T-cell (primary cell): ENCODE results near the gene GUCA2A. TPM values are rescaled to one million over a fixed set of nuclear protein-coding genes. Genes with fewer than 3 reads are reported as not detected.
A peak's percentile ranks its signal among the peaks of the same experiment; 100 is the strongest.
"Not testable (repeated sequence)": the region's sequence is repeated elsewhere in the genome, so short reads cannot be mapped to it uniquely, and the experiment has no call there.

ENCODE experiments used
- ATAC-seq, 4 experiments: fragments of 200-7000 bp in 3 of 4; fragments of 150-1000 bp in 1 of 4; cut with Tn5 transposase; replicated peaks in 1 of 4; 1 replicate in 3 of 4; 2 replicates in 1 of 4; pipeline ENCODE4 v1.10.0; 2021; ENCODE audit warnings: moderate library complexity in 3 of 4, mild to moderate bottlenecking in 2 of 4, moderate number of reproducible peaks in 1 of 4
- CTCF ChIA-PET, 2 donors: fragments of 300-600 bp; sonication (Branson Sonifier 250); formaldehyde crosslinking; loops; one replicate each; lab custom pipeline; 2022; ENCODE audit warnings: antibody characterized with exemption in 2 of 2; lab: Charles Lee
- POLR2A ChIA-PET, 2 donors: fragments of 300-600 bp; sonication (Branson Sonifier 250); formaldehyde crosslinking; loops; one replicate each; lab custom pipeline; 2022; ENCODE audit warnings: antibody characterized with exemption in 2 of 2; lab: Charles Lee
- DNase-seq, 35 experiments: peaks; one replicate each; pipeline versions ENCODE4 v3.0.0 to v3.0.0-alpha.2; 2013 to 2023
- H3K27ac ChIP-seq: one replicate; pipeline ENCODE4 v1.5.1; 2013; ENCODE audit warnings: low read length
- H3K27me3 ChIP-seq, 2 experiments: replicated peaks in 1 of 2; 1 replicate in 1 of 2; 2 replicates in 1 of 2; pipeline versions ENCODE4 v1.6.1 to v1.7.0; 2013; ENCODE audit warnings: low read length in 1 of 2, mixed read lengths in 1 of 2; ENCODE audit not compliant: control insufficient read depth in 2 of 2, insufficient read depth in 2 of 2; ENCODE audit errors: extremely low read depth in 1 of 2
- H3K36me3 ChIP-seq, 2 donors: 1 replicate in 1 of 2; 2 replicates in 1 of 2; pipeline versions ENCODE4 v1.6.1 to v1.7.0; 2013; ENCODE audit warnings: low read length in 1 of 2; ENCODE audit not compliant: control insufficient read depth in 2 of 2, insufficient read depth in 1 of 2; ENCODE audit errors: extremely low read depth in 1 of 2
- H3K4me1 ChIP-seq, 2 experiments: 1 replicate in 1 of 2; 2 replicates in 1 of 2; pipeline versions ENCODE4 v1.6.1 to v1.7.0; 2013; ENCODE audit warnings: low read length in 2 of 2, mixed read lengths in 1 of 2; ENCODE audit not compliant: insufficient read depth in 2 of 2, control insufficient read depth in 1 of 2; ENCODE audit errors: extremely low read depth in 1 of 2
- H3K4me3 ChIP-seq, 2 donors: 1 replicate in 1 of 2; 2 replicates in 1 of 2; pipeline versions ENCODE4 v1.5.1 to v1.7.0; 2013; ENCODE audit warnings: mild to moderate bottlenecking in 2 of 2, low read length in 1 of 2, moderate library complexity in 1 of 2; ENCODE audit not compliant: control insufficient read depth in 1 of 2; ENCODE audit errors: extremely low read depth in 1 of 2
- H3K9me3 ChIP-seq: 2 replicates; pipeline ENCODE4 v1.7.0; 2013
- H3K27ac Mint-ChIP-seq, 2 donors: one replicate each; pipeline ENCODE4 v1.8.0; 2020 to 2021; ENCODE audit warnings: mild to moderate bottlenecking in 2 of 2, mixed read lengths in 2 of 2
- H3K27me3 Mint-ChIP-seq, 2 donors: one replicate each; pipeline ENCODE4 v1.8.0; 2021 to 2022; ENCODE audit warnings: mixed read lengths in 2 of 2
- H3K36me3 Mint-ChIP-seq: one replicate; pipeline ENCODE4 v1.8.0; 2021; ENCODE audit warnings: mixed read lengths
- H3K4me1 Mint-ChIP-seq, 3 donors: one replicate each; pipeline ENCODE4 v1.8.0; 2020 to 2022; ENCODE audit warnings: mixed read lengths in 3 of 3, mild to moderate bottlenecking in 1 of 3
- H3K4me3 Mint-ChIP-seq, 3 donors: one replicate each; pipeline ENCODE4 v1.8.0; 2020 to 2022; ENCODE audit warnings: mild to moderate bottlenecking in 3 of 3, mixed read lengths in 3 of 3, moderate library complexity in 3 of 3
- H3K9me3 Mint-ChIP-seq, 3 donors: one replicate each; pipeline ENCODE4 v1.8.0; 2020 to 2022; ENCODE audit warnings: mixed read lengths in 3 of 3
- WGBS: methylation state at CpG from one replicate; pipeline ENCODE4 v1.1.5; 2013; ENCODE audit warnings: missing lambda C conversion rate; ENCODE audit not compliant: insufficient coverage; 5-methylcytosine and 5-hydroxymethylcytosine counted together
- total RNA-seq, 35 experiments: library from RNA in 6 of 35; stranded (reverse) in 6 of 35; fragments of 120-200 nt in 1 of 35; gene quantifications; one replicate each; pipeline versions ENCODE4 v1.2.1 to v1.2.4 and lab custom pipeline; 2013 to 2026

Gene GUCA2A
- total RNA-seq (not detected), total RNA-seq (lab: John Stamatoyannopoulos, UW) (0 to 0.07 (median 0) reads per million in 29 experiments)
- total RNA-seq (2013), result not detected

- WGBS, result 90% methylated on average over 17 of the region's 24 CpGs
- H3K4me3 ChIP-seq, result no peak within 1 kb of the TSS
- Mint-ChIP-seq H3K4me1 (no peaks in the 10 kb centered on the region), H3K36me3 (no peaks in the 10 kb centered on the region), H3K27me3 (peaks cover 8 to 10% of the 10 kb centered on the region in 2 donors), H3K27ac (no peak within 1 kb of the TSS), H3K9me3 (peaks cover 4 to 13% (median 7%) of the 10 kb centered on the region in 3 donors), H3K4me3 (no peak within 1 kb of the TSS)
- ChIA-PET POLR2A (no interaction called here), CTCF (no interaction called here)
- no peaks in the 10 kb centered on the region for H3K9me3 ChIP-seq
- no peak for DNase-seq
- peaks cover 0 to 44% of the 10 kb centered on the region in 2 experiments for H3K27me3 ChIP-seq
- no peak within 1 kb of the TSS for H3K27ac ChIP-seq
- no peaks in the 10 kb centered on the region for H3K36me3 ChIP-seq
- ATAC-seq, result no peak
- H3K4me1 ChIP-seq, result no peaks in the 10 kb centered on the region
These were observed at the start of gene GUCA2A for GRCh38 chr1:42164551-42165420. TSS of gene GUCA2A (minus strand) at chr1:42164745. CDS start at chr1:42164712, 33 bp downstream.

- H3K4me3 Mint-ChIP-seq, result no peak overlapping the region
These were observed 46.7 kb upstream of the GUCA2A start for GRCh38 chr1:42211224-42211623.

GRCh38 chr1:42210421-42211133, 46.0 kb upstream of the GUCA2A start:
- H3K27ac ChIP-seq, result no peak overlapping the region
- CTCF ChIA-PET, result no interaction called here
- H3K27me3 Mint-ChIP-seq, result no peaks in the 10 kb centered on the region

More at GRCh38 chr1:42211224-42211623, 46.7 kb upstream of the GUCA2A start:
- no peaks in the 10 kb centered on the region for H3K27me3 ChIP-seq
- DNase-seq, result no peak
- Mint-ChIP-seq H3K9me3 (peaks cover 5 to 16% (median 10%) of the 10 kb centered on the region in 3 donors), H3K27me3 (no peaks in the 10 kb centered on the region), H3K27ac (no peak overlapping the region), H3K4me1 (peaks cover 26 to 46% (median 43%) of the 10 kb centered on the region in 3 donors), H3K36me3 (peaks cover 59% of the 10 kb centered on the region)
- ATAC-seq, result no peak
- H3K36me3 ChIP-seq, result peaks cover 9 to 20% of the 10 kb centered on the region in 2 donors
- POLR2A ChIA-PET, result no interaction called here
- WGBS, result no CpG with 5 or more reads among the region's 2 CpGs
- no peak overlapping the region for H3K27ac ChIP-seq
- H3K4me1 ChIP-seq, result peaks cover 0 to 5% of the 10 kb centered on the region in 2 experiments
- H3K4me3 ChIP-seq, result no peak overlapping the region
- H3K9me3 ChIP-seq, result no peaks in the 10 kb centered on the region
- CTCF ChIA-PET, result no interaction called here

GRCh38 chr1:42209526-42210251, 45.1 kb upstream of the GUCA2A start:
- ChIA-PET POLR2A (no interaction called here), CTCF (no interaction called here)
- Histone ChIP-seq H3K9me3 (no peaks in the 10 kb centered on the region), H3K4me3 (no peak overlapping the region), H3K27ac (no peak overlapping the region), H3K27me3 (no peaks in the 10 kb centered on the region), H3K4me1 (peaks cover 0 to 5% of the 10 kb centered on the region in 2 experiments), H3K36me3 (peaks cover 9 to 20% of the 10 kb centered on the region in 2 donors)
- Mint-ChIP-seq H3K27ac (no peak overlapping the region), H3K36me3 (peaks cover 62% of the 10 kb centered on the region), H3K27me3 (no peaks in the 10 kb centered on the region), H3K4me3 (no peak overlapping the region), H3K4me1 (peaks cover 26 to 45% (median 43%) of the 10 kb centered on the region in 3 donors), H3K9me3 (peaks cover 5 to 14% (median 6%) of the 10 kb centered on the region in 3 donors)
- no peak for DNase-seq
- 97% methylated on average over 3 of the region's 6 CpGs for WGBS
- no peak for ATAC-seq

More at GRCh38 chr1:42210421-42211133, 46.0 kb upstream of the GUCA2A start:
- no peak overlapping the region for H3K27ac Mint-ChIP-seq
- H3K36me3 Mint-ChIP-seq, result peaks cover 62% of the 10 kb centered on the region
- Histone ChIP-seq H3K4me3 (no peak overlapping the region), H3K4me1 (peaks cover 0 to 5% of the 10 kb centered on the region in 2 experiments), H3K27me3 (no peaks in the 10 kb centered on the region), H3K36me3 (peaks cover 9 to 21% of the 10 kb centered on the region in 2 donors), H3K9me3 (no peaks in the 10 kb centered on the region)
- DNase-seq (no peak), ATAC-seq (no peak)
- WGBS, result 94% methylated on average over 2 of the region's 6 CpGs
- H3K9me3 Mint-ChIP-seq, result peaks cover 5 to 16% (median 10%) of the 10 kb centered on the region in 3 donors
- peaks cover 26 to 46% (median 43%) of the 10 kb centered on the region in 3 donors for H3K4me1 Mint-ChIP-seq
- POLR2A ChIA-PET, result no interaction called here
- H3K4me3 Mint-ChIP-seq, result no peak overlapping the region

GRCh38 chr1:42206930-42207329, 42.4 kb upstream of the GUCA2A start:
- CTCF ChIA-PET, ATAC-seq, H3K9me3 ChIP-seq, H3K27me3 Mint-ChIP-seq, H3K27me3 ChIP-seq, H3K4me1 ChIP-seq, H3K4me3 Mint-ChIP-seq, H3K27ac ChIP-seq, H3K4me3 ChIP-seq, POLR2A ChIA-PET, DNase-seq: not testable (repeated sequence)
- Mint-ChIP-seq H3K36me3 (peaks cover 67% of the 10 kb centered on the region), H3K27ac (peak overlapping the region in 1 of 2 donors; percentile 0), H3K4me1 (peaks cover 26 to 41% (median 37%) of the 10 kb centered on the region in 3 donors), H3K9me3 (peaks cover 7 to 19% (median 10%) of the 10 kb centered on the region in 3 donors)
- peaks cover 9 to 26% of the 10 kb centered on the region in 2 donors for H3K36me3 ChIP-seq
- no CpG with 5 or more reads among the region's 2 CpGs for WGBS

GRCh38 chr1:42206164-42206563, 41.6 kb upstream of the GUCA2A start:
- Mint-ChIP-seq H3K9me3 (peaks cover 8 to 21% (median 12%) of the 10 kb centered on the region in 3 donors), H3K27me3 (no peaks in the 10 kb centered on the region), H3K36me3 (peaks cover 67% of the 10 kb centered on the region), H3K4me1 (peaks cover 21 to 35% (median 33%) of the 10 kb centered on the region in 3 donors), H3K27ac (no peak overlapping the region), H3K4me3 (no peak overlapping the region)
- no peak for DNase-seq
- Histone ChIP-seq H3K9me3 (peaks cover 9% of the 10 kb centered on the region), H3K27ac (no peak overlapping the region), H3K4me1 (peaks cover 0 to 5% of the 10 kb centered on the region in 2 experiments), H3K27me3 (no peaks in the 10 kb centered on the region), H3K4me3 (no peak overlapping the region), H3K36me3 (peaks cover 9 to 22% of the 10 kb centered on the region in 2 donors)
- WGBS, result no CpG with 5 or more reads among the region's 3 CpGs
- no peak for ATAC-seq
- POLR2A ChIA-PET, result interaction anchor here in 1 of 2 donors (0.6 kb wide), 1 partner anchor 404 kb away, joined by 3 read pairs; no protein-coding TSS in a partner anchor
- CTCF ChIA-PET, result no interaction called here
